VCaP (cell line): ENCODE results near the gene KIF1A.

ENCODE experiments used
- H3K27ac ChIP-seq: fragments of 450-650 bp; 2 replicates; pipeline ENCODE4 v1.5.1; 2017
- TF ChIP-seq, protein P1 (sequence below): fragments of 450-650 bp; conservative IDR thresholded peaks from 2 replicates; pipeline ENCODE4 v1.5.1; 2017; ENCODE audit warnings: mild to moderate bottlenecking, moderate library complexity

KIF1A gene

GRCh38 chr2:240812301-240812680 lies 7.7 kb downstream of the KIF1A start:
- TF ChIP-seq, protein P1, sequence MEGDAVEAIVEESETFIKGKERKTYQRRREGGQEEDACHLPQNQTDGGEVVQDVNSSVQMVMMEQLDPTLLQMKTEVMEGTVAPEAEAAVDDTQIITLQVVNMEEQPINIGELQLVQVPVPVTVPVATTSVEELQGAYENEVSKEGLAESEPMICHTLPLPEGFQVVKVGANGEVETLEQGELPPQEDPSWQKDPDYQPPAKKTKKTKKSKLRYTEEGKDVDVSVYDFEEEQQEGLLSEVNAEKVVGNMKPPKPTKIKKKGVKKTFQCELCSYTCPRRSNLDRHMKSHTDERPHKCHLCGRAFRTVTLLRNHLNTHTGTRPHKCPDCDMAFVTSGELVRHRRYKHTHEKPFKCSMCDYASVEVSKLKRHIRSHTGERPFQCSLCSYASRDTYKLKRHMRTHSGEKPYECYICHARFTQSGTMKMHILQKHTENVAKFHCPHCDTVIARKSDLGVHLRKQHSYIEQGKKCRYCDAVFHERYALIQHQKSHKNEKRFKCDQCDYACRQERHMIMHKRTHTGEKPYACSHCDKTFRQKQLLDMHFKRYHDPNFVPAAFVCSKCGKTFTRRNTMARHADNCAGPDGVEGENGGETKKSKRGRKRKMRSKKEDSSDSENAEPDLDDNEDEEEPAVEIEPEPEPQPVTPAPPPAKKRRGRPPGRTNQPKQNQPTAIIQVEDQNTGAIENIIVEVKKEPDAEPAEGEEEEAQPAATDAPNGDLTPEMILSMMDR, result no peak
- H3K27ac ChIP-seq, result no peak overlapping the region

GRCh38 chr2:240811346-240812300 lies 8.4 kb downstream of the KIF1A start:
- TF ChIP-seq, protein P1, result no peak
- H3K27ac ChIP-seq, result no peak overlapping the region

DNA sequence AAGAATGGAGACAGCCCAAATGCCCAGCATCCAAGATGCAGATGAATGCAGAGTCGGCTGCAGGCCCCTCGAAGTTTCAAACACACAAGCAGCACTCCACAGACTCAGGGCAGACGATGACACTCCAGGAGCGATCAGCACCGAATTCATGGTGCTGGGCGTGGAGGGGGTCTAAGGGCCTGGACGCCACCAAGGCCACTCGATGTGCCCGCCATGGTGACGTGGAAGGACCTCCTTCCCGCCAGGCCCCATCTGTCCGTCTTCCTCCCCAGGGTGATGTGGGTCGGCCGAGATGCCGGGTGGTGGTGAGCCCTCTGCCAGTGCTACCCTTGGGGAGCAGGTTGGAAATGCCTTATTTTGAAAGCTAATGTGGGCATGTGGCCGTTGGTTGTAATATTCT lies 9.4 kb downstream of the KIF1A start:
- TF ChIP-seq, protein P1, result no peak
- 0 out of 2 replicates have a peak overlapping the region, but pooled peaks have one; percentile 11 for H3K27ac ChIP-seq

GRCh38 chr2:240810199-240810598 lies 9.8 kb downstream of the KIF1A start:
- TF ChIP-seq, protein P1, result peak; percentile 70
- peak overlapping the region; percentile 11; the same call in 1 of the 2 replicates for H3K27ac ChIP-seq

GRCh38 chr2:240809276-240809675 lies 10.7 kb downstream of the KIF1A start:
- TF ChIP-seq, protein P1, result no peak
- H3K27ac ChIP-seq, result peak overlapping the region; percentile 73; the same call in 1 of the 2 replicates

GRCh38 chr2:240806459-240806858 lies 13.6 kb downstream of the KIF1A start:
- TF ChIP-seq, protein P1, result no peak
- peak overlapping the region; percentile 73 for H3K27ac ChIP-seq

GRCh38 chr2:240806006-240806405 lies 14.0 kb downstream of the KIF1A start:
- H3K27ac ChIP-seq, result peak overlapping the region; percentile 73
- TF ChIP-seq, protein P1, result no peak
